ENCODE results near the gene DAPK2.

DAPK2 gene

GRCh38 chr15:64024172-64025050, 21.9 kb downstream of the DAPK2 start:
- no peak for DNase-seq (ENCODE audit: low read depth)

DNA sequence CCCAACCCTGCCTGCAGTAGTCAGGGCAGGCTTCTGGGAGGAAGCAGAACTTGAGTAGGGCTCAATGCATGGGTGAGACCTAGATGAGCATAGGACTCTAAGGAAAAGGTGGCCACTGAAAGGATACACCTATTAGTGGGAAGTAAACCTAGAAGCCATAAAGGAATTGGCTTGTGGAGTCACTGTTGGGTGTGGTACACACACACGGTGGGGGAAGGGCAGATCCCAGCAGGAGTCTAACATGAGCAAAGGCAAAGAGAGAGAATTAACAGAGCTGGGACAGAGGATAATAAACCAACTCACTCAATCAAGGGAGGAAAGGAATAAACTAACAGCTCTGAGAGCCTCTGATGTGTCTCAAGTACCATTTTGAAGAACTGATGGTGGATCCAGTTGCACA, 23.1 kb downstream of the DAPK2 start:
- DNase-seq (ENCODE audit: low read depth), result no peak

GRCh38 chr15:64022571-64022970, 23.7 kb downstream of the DAPK2 start:
- DNase-seq (ENCODE audit: low read depth), result no peak

GRCh38 chr15:64019764-64020163, 26.5 kb downstream of the DAPK2 start:
- DNase-seq (ENCODE audit: low read depth), result no peak

DNA sequence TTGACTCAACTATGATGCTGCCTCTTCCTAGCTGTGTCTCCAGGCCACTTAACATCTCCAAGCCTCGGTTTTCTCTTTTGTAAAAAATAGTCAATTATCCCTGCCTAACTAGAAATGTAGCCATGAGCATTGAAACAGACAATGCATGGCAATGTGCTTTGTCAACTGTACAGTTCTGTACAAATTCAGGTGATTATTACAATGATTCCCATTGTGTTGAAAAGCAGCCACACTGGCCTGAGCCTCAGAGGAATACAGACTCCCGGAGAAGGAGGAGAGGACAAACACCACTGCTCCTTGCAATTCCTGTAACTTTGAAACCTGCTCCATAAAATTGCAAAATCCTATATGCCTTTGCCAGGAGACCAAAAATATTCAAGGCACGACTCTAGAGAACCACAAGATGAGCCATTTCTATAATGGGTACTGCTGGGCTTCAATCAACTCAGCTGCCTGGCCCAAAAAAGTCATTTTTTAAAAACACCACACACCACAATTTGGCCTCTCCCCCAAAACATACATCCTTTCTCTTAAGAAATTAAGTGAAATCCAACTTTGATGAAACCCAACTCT, 28.6 kb downstream of the DAPK2 start:
- DNase-seq (ENCODE audit: low read depth), result no peak

DNA sequence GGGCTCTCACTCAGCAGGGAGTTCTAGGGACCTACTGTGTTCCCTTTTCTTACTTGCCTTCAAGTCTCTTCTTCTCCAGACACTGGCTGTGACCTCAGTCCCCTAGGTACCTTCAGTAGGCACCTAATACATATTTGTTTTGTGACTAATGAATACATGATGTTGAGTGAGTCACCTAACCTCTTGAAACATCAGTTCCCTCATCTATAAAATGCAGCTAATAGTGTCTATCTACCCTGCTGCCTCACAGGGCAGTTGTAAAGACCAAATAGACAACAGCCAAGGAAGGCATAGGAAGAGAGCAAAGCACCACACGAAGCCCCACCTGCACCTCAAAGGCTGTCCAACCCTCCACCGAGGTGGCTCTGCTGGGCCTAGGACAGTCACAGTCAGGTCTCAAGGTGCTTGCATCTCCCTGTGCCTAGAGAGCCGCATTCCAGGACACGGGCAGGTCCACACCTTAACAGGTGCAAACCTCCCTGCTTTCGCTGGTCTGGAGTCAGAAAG, 29.1 kb downstream of the DAPK2 start:
- DNase-seq (ENCODE audit: low read depth), result no peak

- no peak for DNase-seq (ENCODE audit: low read depth)
These were observed 30.0 kb downstream of the DAPK2 start for GRCh38 chr15:64016257-64016656.

DNA sequence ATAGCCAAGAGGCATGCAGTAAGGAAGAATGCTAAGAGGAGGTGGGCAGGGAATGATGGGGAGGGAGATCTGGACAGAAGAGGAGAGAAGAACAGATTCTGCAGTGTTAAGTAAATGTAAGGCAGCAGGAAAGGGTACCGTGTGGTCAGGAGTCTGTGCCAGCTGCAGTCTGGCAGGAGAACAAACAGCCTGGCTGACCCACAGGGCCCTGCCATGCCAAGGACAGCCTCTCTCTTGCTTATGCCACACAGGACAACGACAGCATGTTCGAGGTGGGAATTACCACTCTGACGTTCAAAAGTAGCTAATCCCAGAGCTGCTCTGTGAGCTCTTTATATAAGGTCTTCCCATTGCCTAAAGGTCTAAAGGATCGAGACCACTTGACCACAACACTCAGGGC, 31.3 kb downstream of the DAPK2 start:
- DNase-seq (ENCODE audit: low read depth), result no peak

DNA sequence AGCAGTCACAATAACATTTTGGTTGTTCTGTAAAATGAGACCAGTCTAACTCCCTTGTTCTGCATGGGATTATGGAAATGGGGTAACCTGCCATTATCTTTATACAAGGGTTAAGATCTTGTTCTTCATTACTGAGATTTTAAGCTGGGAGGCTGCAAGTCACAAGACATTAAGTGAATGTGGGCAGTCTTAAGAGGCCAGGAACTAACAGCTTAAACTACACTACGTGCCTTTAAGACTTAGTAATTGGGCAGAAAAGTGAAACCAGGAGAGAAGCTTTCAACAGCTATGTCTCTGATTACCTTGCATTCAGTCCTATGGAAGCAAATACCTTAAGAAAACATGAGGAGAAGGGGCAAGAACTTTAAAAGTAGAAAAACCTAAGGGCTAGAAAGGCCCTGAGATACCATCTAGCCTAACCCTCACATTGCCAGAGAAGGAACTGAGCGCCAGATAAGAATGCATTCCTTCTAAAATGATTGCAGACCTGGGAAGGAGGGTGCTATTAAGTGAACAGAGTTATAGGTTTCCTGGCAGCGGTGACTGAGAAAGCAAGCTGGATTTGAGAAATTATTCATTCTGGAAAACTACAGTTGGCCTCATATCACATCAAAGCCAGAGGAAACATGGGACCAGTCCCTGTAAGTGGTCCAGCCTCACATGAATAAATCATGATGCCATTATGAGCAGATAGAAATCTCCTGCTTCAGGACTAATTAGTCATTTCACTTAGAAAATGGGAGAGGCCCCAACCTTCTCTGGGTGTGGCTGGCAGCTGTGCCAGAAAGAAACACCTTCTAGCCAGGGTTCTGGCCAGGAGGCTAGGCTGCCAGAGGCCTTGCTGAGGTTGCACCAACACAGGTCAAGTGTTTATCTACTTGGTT, 32.9 kb downstream of the DAPK2 start:
- no peak for DNase-seq (ENCODE audit: low read depth)

- no peak for DNase-seq (ENCODE audit: low read depth)
These were observed 34.5 kb downstream of the DAPK2 start for GRCh38 chr15:64011736-64012135.

DNA sequence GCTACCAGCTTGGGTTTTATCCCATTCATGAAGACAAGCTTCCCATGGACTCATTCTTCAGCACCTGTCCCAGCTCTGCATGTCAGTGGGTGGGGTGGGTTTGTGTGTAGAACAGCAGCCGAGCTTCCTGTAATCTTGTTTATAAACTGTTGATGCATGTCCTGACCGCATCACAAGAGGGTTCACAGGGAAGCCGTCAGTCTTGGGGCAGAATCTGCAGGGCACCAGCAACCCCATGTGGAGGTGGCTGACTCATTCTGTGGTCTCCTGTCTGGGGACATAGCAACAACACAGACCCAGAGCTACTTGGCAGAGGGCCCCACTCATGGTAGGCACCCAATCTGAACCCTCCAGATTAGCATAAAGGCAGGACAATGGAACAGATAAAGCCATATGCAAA, 35.6 kb downstream of the DAPK2 start:
- peak; percentile 65 for DNase-seq (ENCODE audit: low read depth)

GRCh38 chr15:64009798-64010261, 36.5 kb downstream of the DAPK2 start:
- peak; percentile 19 for DNase-seq (ENCODE audit: low read depth)

- DNase-seq (ENCODE audit: low read depth), result no peak
These were observed 37.0 kb downstream of the DAPK2 start for GRCh38 chr15:64009241-64009640.

- DNase-seq (ENCODE audit: low read depth), result no peak
These were observed 38.1 kb downstream of the DAPK2 start for GRCh38 chr15:64008177-64008576.

DNA sequence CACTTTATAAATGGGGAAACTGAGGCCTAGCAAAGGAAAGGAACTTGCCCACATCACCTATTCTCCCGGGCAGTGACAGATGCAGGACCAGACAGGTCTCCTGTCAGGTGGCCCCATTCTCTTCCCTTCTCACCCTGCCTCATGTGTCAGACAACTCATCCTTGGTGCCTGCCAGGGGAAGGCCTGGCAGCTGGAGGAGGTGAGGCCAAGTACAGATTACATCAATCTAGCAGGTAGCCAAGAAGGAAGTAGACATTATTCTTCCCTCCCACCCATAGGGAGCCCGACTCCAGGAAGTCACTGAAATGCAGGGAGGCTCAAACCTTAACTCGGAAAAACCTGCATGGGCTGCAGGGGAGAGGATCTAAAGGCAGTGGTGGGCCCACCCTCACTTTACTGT, 39.6 kb downstream of the DAPK2 start:
- DNase-seq (ENCODE audit: low read depth), result no peak

DNA sequence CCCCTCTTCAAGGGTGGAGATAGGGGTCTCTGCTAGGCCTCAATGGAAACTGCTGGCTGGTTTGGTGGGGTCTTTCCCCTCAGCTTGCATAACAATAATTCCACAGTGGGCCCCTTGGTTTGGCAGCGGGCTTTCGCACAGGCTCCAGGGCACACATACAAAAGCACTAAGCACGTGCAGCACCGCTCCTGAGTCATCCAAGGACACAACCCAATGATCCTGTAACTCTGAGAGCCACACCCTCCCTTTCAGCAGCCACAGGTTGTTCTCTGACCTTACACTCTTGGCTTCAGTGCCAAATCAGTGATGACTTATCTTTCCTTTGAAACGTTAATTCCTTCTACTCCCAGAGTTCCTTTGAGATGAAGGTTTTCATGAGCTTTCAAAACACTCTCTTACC, 41.7 kb downstream of the DAPK2 start:
- no peak for DNase-seq (ENCODE audit: low read depth)

DNA sequence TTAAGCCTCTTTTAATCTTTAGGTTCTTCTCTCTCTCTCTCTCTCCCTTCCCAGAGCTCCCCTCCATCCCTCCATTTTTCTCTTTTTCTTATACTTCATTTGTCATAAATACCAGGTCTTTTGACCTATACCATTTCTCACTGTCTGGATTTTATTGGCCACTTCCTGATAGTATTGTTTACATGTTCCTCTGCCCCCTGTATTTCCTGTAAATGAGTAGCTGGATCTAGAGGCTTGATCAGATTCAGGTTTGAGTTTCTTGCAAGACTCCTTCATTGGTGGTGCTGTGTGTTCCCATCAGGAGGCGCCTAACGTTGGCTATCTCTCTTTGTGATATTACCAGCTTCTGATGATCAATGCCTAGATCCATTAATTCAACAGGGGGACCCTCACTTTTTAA, 42.2 kb downstream of the DAPK2 start:
- DNase-seq (ENCODE audit: low read depth), result no peak

- no peak for DNase-seq (ENCODE audit: low read depth)
These were observed 43.1 kb downstream of the DAPK2 start for GRCh38 chr15:64003182-64003581.

DNA sequence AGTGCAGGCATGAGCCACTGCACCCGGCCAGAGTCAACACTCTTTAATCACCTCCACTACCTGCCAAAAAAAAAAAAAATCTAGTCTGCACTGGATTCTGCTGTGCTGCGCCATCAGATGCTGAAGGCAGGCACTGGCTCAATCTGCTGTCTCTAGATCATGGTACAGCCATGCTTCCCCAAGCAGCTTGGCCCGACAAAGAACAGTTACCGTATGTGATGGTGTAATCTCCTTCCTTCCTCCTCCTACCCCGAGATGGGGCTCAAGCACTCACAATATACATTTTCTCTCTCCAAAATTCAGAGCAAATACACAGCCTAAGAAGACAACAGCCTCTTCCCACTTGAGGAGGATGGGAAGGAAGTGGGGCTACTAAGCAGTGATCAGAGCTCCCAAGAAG, 45.1 kb downstream of the DAPK2 start:
- no peak for DNase-seq (ENCODE audit: low read depth)

- no peak for DNase-seq (ENCODE audit: low read depth)
These were observed 45.9 kb downstream of the DAPK2 start for GRCh38 chr15:64000183-64000951.

- no peak for DNase-seq (ENCODE audit: low read depth)
These were observed 47.1 kb downstream of the DAPK2 start for GRCh38 chr15:63999177-63999576.

DNA sequence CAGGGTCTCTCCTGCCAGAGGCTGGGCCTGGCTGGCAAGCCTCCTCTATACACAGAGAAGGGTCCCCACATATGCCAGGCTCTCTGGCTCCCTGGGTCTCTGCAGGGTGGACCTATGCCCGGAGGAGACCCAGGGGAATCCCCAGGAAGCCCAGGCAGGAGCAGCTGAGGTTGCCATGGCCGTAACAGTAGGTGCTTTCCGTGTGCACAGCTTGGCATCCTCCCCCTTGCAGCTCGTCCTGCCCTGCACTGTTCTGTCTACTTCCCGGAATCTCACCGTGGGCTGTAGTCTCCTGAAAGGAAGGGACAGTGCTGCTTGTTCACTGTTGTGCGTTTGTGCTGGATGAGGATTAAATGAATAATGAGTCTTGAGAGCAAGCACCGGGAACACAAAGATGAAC, 47.8 kb downstream of the DAPK2 start:
- no peak for DNase-seq (ENCODE audit: low read depth)

Measured in activated T-cell treated with anti-CD3 and anti-CD28 coated beads for 1 hour (primary cell).